ENCODE data around the gene SLC18A2.

SLC18A2 gene

GRCh38 chr10:117249493-117250093, 8.7 kb downstream of the SLC18A2 start:
- DNase-seq (ENCODE audit: insufficient read length, low spot score): no peak
- FAIRE-seq: no peak
- TF ChIP-seq, protein P1, sequence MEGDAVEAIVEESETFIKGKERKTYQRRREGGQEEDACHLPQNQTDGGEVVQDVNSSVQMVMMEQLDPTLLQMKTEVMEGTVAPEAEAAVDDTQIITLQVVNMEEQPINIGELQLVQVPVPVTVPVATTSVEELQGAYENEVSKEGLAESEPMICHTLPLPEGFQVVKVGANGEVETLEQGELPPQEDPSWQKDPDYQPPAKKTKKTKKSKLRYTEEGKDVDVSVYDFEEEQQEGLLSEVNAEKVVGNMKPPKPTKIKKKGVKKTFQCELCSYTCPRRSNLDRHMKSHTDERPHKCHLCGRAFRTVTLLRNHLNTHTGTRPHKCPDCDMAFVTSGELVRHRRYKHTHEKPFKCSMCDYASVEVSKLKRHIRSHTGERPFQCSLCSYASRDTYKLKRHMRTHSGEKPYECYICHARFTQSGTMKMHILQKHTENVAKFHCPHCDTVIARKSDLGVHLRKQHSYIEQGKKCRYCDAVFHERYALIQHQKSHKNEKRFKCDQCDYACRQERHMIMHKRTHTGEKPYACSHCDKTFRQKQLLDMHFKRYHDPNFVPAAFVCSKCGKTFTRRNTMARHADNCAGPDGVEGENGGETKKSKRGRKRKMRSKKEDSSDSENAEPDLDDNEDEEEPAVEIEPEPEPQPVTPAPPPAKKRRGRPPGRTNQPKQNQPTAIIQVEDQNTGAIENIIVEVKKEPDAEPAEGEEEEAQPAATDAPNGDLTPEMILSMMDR (IDR thresholded peaks at IDR 0.05; ENCODE audit: insufficient read depth, missing control alignments): no peak

GRCh38 chr10:117250411-117250810, 9.5 kb downstream of the SLC18A2 start:
- TF ChIP-seq, protein P1 (IDR thresholded peaks at IDR 0.05; ENCODE audit: insufficient read depth, missing control alignments): no peak
- DNase-seq (ENCODE audit: insufficient read length, low spot score) (no peak), FAIRE-seq (no peak)

DNA sequence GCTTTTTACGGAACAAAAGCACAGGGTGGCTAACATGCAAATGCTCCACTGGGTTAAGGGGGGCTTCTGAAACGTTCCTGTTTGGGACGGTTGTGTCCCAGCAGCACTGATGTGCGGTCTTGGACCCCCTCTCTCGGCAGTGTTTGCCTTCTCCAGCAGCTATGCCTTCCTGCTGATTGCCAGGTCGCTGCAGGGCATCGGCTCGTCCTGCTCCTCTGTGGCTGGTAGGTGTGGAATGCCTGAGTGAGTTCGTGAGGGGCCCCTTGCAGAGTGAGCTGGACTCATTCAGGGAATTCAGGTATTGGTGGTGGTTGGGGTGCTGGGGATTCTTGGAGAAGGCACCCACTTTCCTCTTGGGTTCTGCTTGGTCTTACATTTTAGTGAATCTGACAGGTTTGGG, 13.0 kb downstream of the SLC18A2 start:
- FAIRE-seq (no peak), DNase-seq (ENCODE audit: insufficient read length, low spot score) (no peak)
- TF ChIP-seq, protein P1 (IDR thresholded peaks at IDR 0.05; ENCODE audit: insufficient read depth, missing control alignments): no peak

DNA sequence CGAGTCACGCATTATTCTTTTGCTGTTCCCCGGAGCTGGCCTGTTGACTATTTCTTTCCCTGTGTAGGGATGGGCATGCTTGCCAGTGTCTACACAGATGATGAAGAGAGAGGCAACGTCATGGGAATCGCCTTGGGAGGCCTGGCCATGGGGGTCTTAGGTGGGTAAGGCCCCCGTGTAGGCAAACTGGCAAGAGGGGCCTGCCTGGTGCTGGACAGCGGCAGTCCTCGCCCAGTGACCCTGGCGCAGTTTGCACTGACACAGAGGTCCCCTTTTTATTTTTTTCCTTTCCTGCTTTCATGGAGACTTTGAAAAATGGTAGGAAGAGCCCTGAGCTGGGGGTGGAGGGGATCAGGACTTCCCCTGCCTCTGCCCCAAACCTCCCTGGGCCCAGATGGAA, 13.4 kb downstream of the SLC18A2 start:
- FAIRE-seq (no peak), DNase-seq (ENCODE audit: insufficient read length, low spot score) (no peak)
- TF ChIP-seq, protein P1 (IDR thresholded peaks at IDR 0.05; ENCODE audit: insufficient read depth, missing control alignments): no peak

DNA sequence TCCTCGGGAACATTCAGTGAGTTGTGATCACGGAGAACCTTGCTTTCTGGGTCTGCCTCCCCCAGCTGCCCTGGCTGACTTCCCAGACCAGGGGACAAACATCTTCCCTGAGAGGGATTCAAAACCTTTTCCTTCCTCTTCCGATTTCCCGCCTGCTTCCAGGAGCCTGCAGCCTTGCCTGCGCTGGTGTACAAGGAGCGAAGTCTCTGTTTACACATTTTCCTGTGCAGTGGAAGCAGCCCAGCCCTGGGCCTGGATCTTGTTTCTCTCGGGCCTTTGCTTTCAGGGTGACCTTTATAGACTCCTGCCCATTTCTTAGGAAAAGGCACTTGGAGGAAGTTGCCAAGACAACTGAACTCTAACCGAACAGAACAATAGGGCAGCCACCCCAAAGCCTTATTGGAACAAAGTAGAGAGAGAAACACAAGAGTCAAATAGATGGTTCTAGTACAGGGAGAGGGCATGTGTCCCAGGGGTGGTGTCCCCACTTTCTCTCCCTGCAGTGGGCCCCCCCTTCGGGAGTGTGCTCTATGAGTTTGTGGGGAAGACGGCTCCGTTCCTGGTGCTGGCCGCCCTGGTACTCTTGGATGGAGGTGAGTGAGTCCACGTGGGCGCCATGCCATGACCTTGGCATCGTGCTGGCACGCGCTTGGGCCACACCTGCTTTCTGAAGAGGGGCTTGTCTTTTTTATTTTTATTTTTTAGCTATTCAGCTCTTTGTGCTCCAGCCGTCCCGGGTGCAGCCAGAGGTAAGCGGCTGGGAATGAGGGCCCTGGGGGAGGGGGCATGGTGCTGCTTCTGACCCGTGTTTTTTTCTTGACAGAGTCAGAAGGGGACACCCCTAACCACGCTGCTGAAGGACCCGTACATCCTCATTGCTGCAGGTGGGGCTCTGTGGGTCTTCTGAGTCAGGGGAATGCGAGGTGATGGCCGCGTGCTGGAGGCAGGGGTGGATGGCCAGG, 14.1 kb downstream of the SLC18A2 start:
- TF ChIP-seq, protein P1 (IDR thresholded peaks at IDR 0.05; ENCODE audit: insufficient read depth, missing control alignments): no peak
- no peak for FAIRE-seq
- no peak for DNase-seq (ENCODE audit: insufficient read length, low spot score)

GRCh38 chr10:117255835-117256460, 15.0 kb downstream of the SLC18A2 start:
- no peak for DNase-seq (ENCODE audit: insufficient read length, low spot score)
- no peak for FAIRE-seq
- TF ChIP-seq, protein P1 (IDR thresholded peaks at IDR 0.05; ENCODE audit: insufficient read depth, missing control alignments): no peak

Measured in D721Med (cell line).